H1 (cell line): ENCODE data around the gene TMEM63A. TPM values are rescaled to one million over a fixed set of nuclear protein-coding genes. Genes with fewer than 3 reads are reported as not detected.

Source experiments
- CTCF ChIA-PET: fragments of 300-600 bp; sonication (Branson Sonifier 250); formaldehyde crosslinking; loops from one replicate; lab custom pipeline; 2021; ENCODE audit not compliant: partially characterized antibody; lab: Charles Lee
- POLR2A ChIA-PET: fragments of 300-600 bp; sonication (Branson Sonifier 250); formaldehyde crosslinking; loops from one replicate; lab custom pipeline; 2021; ENCODE audit warnings: inconsistent platforms; ENCODE audit not compliant: partially characterized antibody; lab: Charles Lee
- DNase-seq, 2 experiments: peaks; one replicate each; pipeline versions ENCODE4 v3.0.0 to v3.0.0-alpha.2; 2010 to 2022; ENCODE audit warnings: low spot score in 2 of 2, low read depth in 1 of 2, mixed read lengths in 1 of 2
- FAIRE-seq: peaks from 2 replicates; lab custom pipeline; 2011; peaks lifted over from hg19 to GRCh38; lab: Jason Lieb, UNC
- H2AFZ ChIP-seq: 2 replicates; pipeline ENCODE4 v1.8.1; 2012; ENCODE audit warnings: low read length, inconsistent platforms
- H2AK5ac ChIP-seq: 2 replicates; pipeline ENCODE4 v1.6.1; 2013; ENCODE audit warnings: low read depth, low read length
- H2BK120ac ChIP-seq: replicated peaks from 2 replicates; pipeline ENCODE3; 2013; ENCODE audit warnings: low read depth, low read length, inconsistent platforms
- H2BK12ac ChIP-seq: 2 replicates; pipeline ENCODE4 v1.6.1; 2013; ENCODE audit warnings: low read depth, low read length
- H2BK15ac ChIP-seq: 2 replicates; pipeline ENCODE4 v1.6.1; 2013; ENCODE audit warnings: low read length
- H2BK20ac ChIP-seq: 2 replicates; pipeline ENCODE4 v1.6.1; 2013; ENCODE audit warnings: low read length
- H2BK5ac ChIP-seq: 2 replicates; pipeline ENCODE4 v1.6.1; 2013; ENCODE audit warnings: low read depth, low read length
- H3K14ac ChIP-seq: 2 replicates; pipeline ENCODE4 v1.6.1; 2013; ENCODE audit warnings: inconsistent platforms; ENCODE audit not compliant: insufficient read length
- H3K18ac ChIP-seq: 2 replicates; pipeline ENCODE4 v1.6.1; 2013; ENCODE audit warnings: low read length; ENCODE audit errors: extremely low read depth
- H3K23ac ChIP-seq: 2 replicates; pipeline ENCODE4 v1.6.1; 2013; ENCODE audit warnings: inconsistent platforms; ENCODE audit not compliant: insufficient read length
- H3K23me2 ChIP-seq: 2 replicates; pipeline ENCODE4 v1.6.1; 2013; ENCODE audit warnings: low read depth, low read length
- H3K27ac ChIP-seq: 2 replicates; pipeline ENCODE4 v1.6.1; 2011; ENCODE audit warnings: low read depth, low read length, inconsistent platforms
- H3K27me3 ChIP-seq, 4 experiments: replicated peaks in 1 of 4; 1 replicate in 1 of 4; 2 replicates in 3 of 4; pipeline versions ENCODE4 v1.6.1 to v1.8.1; 2011 to 2013; ENCODE audit warnings: low read length in 3 of 4, mild to moderate bottlenecking in 3 of 4, inconsistent platforms in 2 of 4, mixed read lengths in 2 of 4, moderate library complexity in 1 of 4; ENCODE audit not compliant: control insufficient read depth in 3 of 4, insufficient read depth in 3 of 4; ENCODE audit errors: extremely low read depth in 1 of 4
- H3K36me3 ChIP-seq, 4 experiments: 2 replicates each; pipeline versions ENCODE4 v1.6.1 to v1.8.1; 2011 to 2013; ENCODE audit warnings: mild to moderate bottlenecking in 4 of 4, low read length in 3 of 4, moderate library complexity in 2 of 4, control low read depth in 1 of 4, inconsistent platforms in 1 of 4; ENCODE audit not compliant: insufficient read depth in 4 of 4, control insufficient read depth in 2 of 4
- H3K4ac ChIP-seq: replicated peaks from 2 replicates; pipeline ENCODE3; 2013; ENCODE audit warnings: low read length, low read depth, mixed read lengths, inconsistent platforms; ENCODE audit not compliant: insufficient read length
- H3K4me1 ChIP-seq, 4 experiments: replicated peaks in 1 of 4; 1 replicate in 1 of 4; 2 replicates in 3 of 4; pipeline versions ENCODE4 v1.6.1 to v1.8.1; 2011 to 2013; ENCODE audit warnings: low read length in 3 of 4, inconsistent platforms in 2 of 4, mixed read lengths in 1 of 4; ENCODE audit not compliant: insufficient read depth in 4 of 4, control insufficient read depth in 3 of 4
- H3K4me2 ChIP-seq, 2 experiments: 2 replicates each; pipeline versions ENCODE4 v1.6.1 to v1.8.1; 2011 to 2013; ENCODE audit warnings: low read depth in 2 of 2, low read length in 2 of 2, control low read depth in 1 of 2, inconsistent platforms in 1 of 2, mild to moderate bottlenecking in 1 of 2; ENCODE audit not compliant: insufficient read depth in 1 of 2
- H3K4me3 ChIP-seq, 4 experiments: fragments of 200-600, 300-600 bp in 1 of 4; sonication (generic), shearing (Covaris generic), sonication (Bioruptor Twin) in 1 of 4; 2 replicates each; pipeline versions ENCODE4 v1.5.1 to v1.8.1; 2011 to 2016; ENCODE audit warnings: low read length in 4 of 4, low read depth in 3 of 4, control low read depth in 2 of 4, inconsistent platforms in 2 of 4, mild to moderate bottlenecking in 2 of 4, mixed read lengths in 1 of 4, moderate library complexity in 1 of 4; ENCODE audit not compliant: insufficient read depth in 2 of 4; ENCODE audit errors: extremely low read depth in 1 of 4
- H3K56ac ChIP-seq: replicated peaks from 2 replicates; pipeline ENCODE3; 2013; ENCODE audit warnings: low read depth, mild to moderate bottlenecking, mixed read lengths, low read length, inconsistent platforms; ENCODE audit not compliant: insufficient read length
- H3K79me1 ChIP-seq: 2 replicates; pipeline ENCODE4 v1.6.1; 2013; ENCODE audit warnings: low read depth, low read length, control low read depth
- H3K79me2 ChIP-seq, 2 experiments: 2 replicates each; pipeline versions ENCODE4 v1.6.1 to v1.8.1; 2012 to 2013; ENCODE audit warnings: low read length in 2 of 2, mild to moderate bottlenecking in 2 of 2, inconsistent platforms in 1 of 2; ENCODE audit not compliant: insufficient read depth in 2 of 2, control insufficient read depth in 1 of 2
- H3K9ac ChIP-seq, 4 experiments: replicated peaks in 1 of 4; 1 replicate in 1 of 4; 2 replicates in 3 of 4; pipeline versions ENCODE4 v1.6.1 to v1.8.1; 2011 to 2013; ENCODE audit warnings: low read depth in 3 of 4, low read length in 3 of 4, control low read depth in 2 of 4, mild to moderate bottlenecking in 2 of 4, moderate library complexity in 2 of 4, inconsistent platforms in 1 of 4; ENCODE audit errors: extremely low read depth in 1 of 4
- H3K9me3 ChIP-seq, 2 experiments: 2 replicates each; pipeline versions ENCODE4 v1.6.1 to v1.8.1; 2012 to 2013; ENCODE audit warnings: mild to moderate bottlenecking in 2 of 2, moderate library complexity in 2 of 2, control low read depth in 1 of 2, inconsistent platforms in 1 of 2, low read depth in 1 of 2, low read length in 1 of 2, mixed read lengths in 1 of 2; ENCODE audit not compliant: insufficient read depth in 2 of 2
- H4K20me1 ChIP-seq, 2 experiments: replicated peaks in 1 of 2; 2 replicates each; pipeline versions ENCODE3 to v1.8.1; 2011 to 2013; ENCODE audit warnings: inconsistent platforms in 2 of 2, low read length in 2 of 2, mild to moderate bottlenecking in 1 of 2; ENCODE audit not compliant: insufficient read depth in 2 of 2, control insufficient read depth in 1 of 2
- H4K5ac ChIP-seq: 2 replicates; pipeline ENCODE4 v1.6.1; 2013; ENCODE audit warnings: low read length, low read depth, mixed read lengths, inconsistent platforms; ENCODE audit not compliant: insufficient read length
- H4K8ac ChIP-seq: 2 replicates; pipeline ENCODE4 v1.8.0; 2013; ENCODE audit warnings: mild to moderate bottlenecking, moderate library complexity, low read length, inconsistent platforms; ENCODE audit not compliant: insufficient read depth; ENCODE audit errors: extremely low read depth
- H4K91ac ChIP-seq: replicated peaks from 2 replicates; pipeline ENCODE3; 2013; ENCODE audit warnings: low read length, mixed read lengths, inconsistent platforms; ENCODE audit not compliant: insufficient read length
- CBX5 ChIP-seq: fragments of 300-800, 300-1000 bp; sonication (generic); IDR thresholded peaks from 2 replicates; pipeline ENCODE4 v1.7.1; 2016; ENCODE audit warnings: antibody characterized with exemption, low read length, low read depth
- EGR1 ChIP-seq: IDR thresholded peaks from 2 replicates; pipeline ENCODE4 v1.6.1; 2011; ENCODE audit warnings: low read depth, low read length, borderline replicate concordance
- SP1 ChIP-seq: IDR thresholded peaks from 2 replicates; pipeline ENCODE4 v1.6.1; 2011; ENCODE audit warnings: low read depth, low read length
- WGBS, 2 experiments: shearing (Covaris generic) in 1 of 2; methylation state at CpG; one replicate each; pipeline versions ENCODE4 v1.1.6 to v1.1.7; 2013 to 2015; ENCODE audit warnings: low lambda C conversion rate in 2 of 2, mixed read lengths in 2 of 2, inconsistent platforms in 1 of 2, low coverage in 1 of 2, missing lambda C conversion rate in 1 of 2; ENCODE audit not compliant: insufficient replicate concordance in 2 of 2, insufficient coverage in 1 of 2, insufficient read length in 1 of 2; ENCODE audit errors: extremely low coverage in 1 of 2, missing lambda C conversion rate in 1 of 2; 5-methylcytosine and 5-hydroxymethylcytosine counted together
- polyA plus RNA-seq, 7 experiments: library from polyadenylated mRNA; depleted of rRNA in 3 of 7; stranded (reverse) in 5 of 7; unstranded in 2 of 7; fragments of >200 nt in 5 of 7; fragments of 200-250 nt in 2 of 7; gene quantifications; 1 replicate in 5 of 7; 2 replicates in 1 of 7; 4 replicates in 1 of 7; pipeline versions ENCODE4 v1.2.1 to v1.2.3, GENCODE V29; 2011 to 2013; ENCODE audit warnings: missing spikeins in 2 of 7, mixed read lengths in 2 of 7
- total RNA-seq: library from RNA; stranded (reverse); fragmentation: NEBNext Ultra II Directional; extraction: Animal tissue kit (Norgen Biotek cat#: 25700); gene quantifications from 2 replicates; pipeline ENCODE4 v1.2.1, GENCODE V29; 2021
- TF ChIP-seq, protein P1 (sequence below): IDR thresholded peaks from 2 replicates; pipeline ENCODE4 v1.6.1; 2011; ENCODE audit warnings: low read depth, mild to moderate bottlenecking, low read length; ENCODE audit not compliant: insufficient read depth

TMEM63A gene
- total and polyA plus RNA-seq, 2 of the 8 experiments (the other 6 are each of a cell fraction or from before 2014, with no cell fraction given), result 26.1 to 55.4 TPM

DNA sequence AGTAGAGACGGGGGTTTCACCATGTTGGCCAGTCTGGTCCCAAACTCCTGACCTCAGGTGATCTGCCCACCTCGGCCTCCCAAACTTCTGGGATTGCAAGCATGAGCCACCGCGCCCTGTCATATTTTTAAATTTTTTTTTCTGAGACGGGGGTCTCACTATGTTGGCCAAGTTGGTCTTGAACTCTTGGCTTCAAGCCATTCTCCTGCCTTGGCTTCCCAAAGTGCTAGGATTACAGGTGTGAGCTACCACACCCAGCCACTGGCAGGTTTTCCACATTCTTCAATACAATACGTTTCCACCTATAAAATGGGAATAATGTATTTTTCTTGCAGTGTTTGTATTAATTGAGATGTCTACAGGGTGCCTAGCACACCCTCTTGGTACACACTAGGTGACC is 10.1 kb upstream of the TMEM63A start:
- no peaks in the 10 kb centered on the region for H3K9me3 ChIP-seq
- H2BK120ac ChIP-seq, result no peak overlapping the region
- no peaks in the 10 kb centered on the region for H3K36me3 ChIP-seq
- DNase-seq, result no peak
- H4K91ac ChIP-seq, result no peak overlapping the region
- TF ChIP-seq, protein P1, sequence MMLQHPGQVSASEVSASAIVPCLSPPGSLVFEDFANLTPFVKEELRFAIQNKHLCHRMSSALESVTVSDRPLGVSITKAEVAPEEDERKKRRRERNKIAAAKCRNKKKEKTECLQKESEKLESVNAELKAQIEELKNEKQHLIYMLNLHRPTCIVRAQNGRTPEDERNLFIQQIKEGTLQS, result no peak
- TF ChIP-seq SP1 (no peak), EGR1 (no peak), CBX5 (no peak)
- ChIA-PET POLR2A (interaction anchor here (5.7 kb wide), 1 partner anchor 11 kb away, joined by 27 read pairs; the partner anchor contains the start of gene TMEM63A), CTCF (interaction anchor here (0.9 to 21.3 kb wide), 4 partner anchors 11 to 71 kb away, joined by 3 to 406 read pairs (median 42); no protein-coding TSS in a partner anchor)
- H3K27ac ChIP-seq, result no peak overlapping the region
- H4K5ac ChIP-seq, result no peak overlapping the region
- no peaks in the 10 kb centered on the region for H3K79me2 ChIP-seq
- no peak overlapping the region for H3K56ac ChIP-seq
- no peaks in the 10 kb centered on the region for H4K20me1 ChIP-seq
- H2AK5ac ChIP-seq, result no peak overlapping the region
- no peak overlapping the region for H3K14ac ChIP-seq
- no peak overlapping the region for H4K8ac ChIP-seq
- 95% methylated on average over 6 of the region's 6 CpGs; no CpG with 5 or more reads in 1 of the 2 experiments for WGBS, 2 experiments
- H2AFZ ChIP-seq, result no peak overlapping the region
- H3K9ac ChIP-seq, result no peak overlapping the region
- H2BK12ac ChIP-seq, result no peak overlapping the region
- no peak overlapping the region for H3K4ac ChIP-seq
- H2BK15ac ChIP-seq, result no peak overlapping the region
- H3K18ac ChIP-seq, result no peak overlapping the region
- no peak for FAIRE-seq
- no peaks in the 10 kb centered on the region; the same call in 1 of the 2 replicates for H3K23me2 ChIP-seq
- no peak overlapping the region for H3K4me3 ChIP-seq
- H3K23ac ChIP-seq, result no peak overlapping the region
- H3K4me2 ChIP-seq, result no peak overlapping the region
- no peaks in the 10 kb centered on the region for H3K79me1 ChIP-seq
- H2BK5ac ChIP-seq, result no peak overlapping the region
- no peak overlapping the region for H2BK20ac ChIP-seq
- peaks cover 0 to 10% (median 5%) of the 10 kb centered on the region in 4 experiments; a peak in 4 of 7 replicates for H3K27me3 ChIP-seq
- peaks cover 10 to 39% (median 19%) of the 10 kb centered on the region in 4 experiments for H3K4me1 ChIP-seq
